GM19351 (cell line): ENCODE data around the gene CAPN12.

Experiments
- ATAC-seq: cut with Tn5 transposase; IDR thresholded peaks from one replicate; pipeline ENCODE4 v1.9.1; 2021; ENCODE audit warnings: mild to moderate bottlenecking, moderate library complexity; ENCODE audit not compliant: unreplicated experiment

CAPN12 gene

DNA sequence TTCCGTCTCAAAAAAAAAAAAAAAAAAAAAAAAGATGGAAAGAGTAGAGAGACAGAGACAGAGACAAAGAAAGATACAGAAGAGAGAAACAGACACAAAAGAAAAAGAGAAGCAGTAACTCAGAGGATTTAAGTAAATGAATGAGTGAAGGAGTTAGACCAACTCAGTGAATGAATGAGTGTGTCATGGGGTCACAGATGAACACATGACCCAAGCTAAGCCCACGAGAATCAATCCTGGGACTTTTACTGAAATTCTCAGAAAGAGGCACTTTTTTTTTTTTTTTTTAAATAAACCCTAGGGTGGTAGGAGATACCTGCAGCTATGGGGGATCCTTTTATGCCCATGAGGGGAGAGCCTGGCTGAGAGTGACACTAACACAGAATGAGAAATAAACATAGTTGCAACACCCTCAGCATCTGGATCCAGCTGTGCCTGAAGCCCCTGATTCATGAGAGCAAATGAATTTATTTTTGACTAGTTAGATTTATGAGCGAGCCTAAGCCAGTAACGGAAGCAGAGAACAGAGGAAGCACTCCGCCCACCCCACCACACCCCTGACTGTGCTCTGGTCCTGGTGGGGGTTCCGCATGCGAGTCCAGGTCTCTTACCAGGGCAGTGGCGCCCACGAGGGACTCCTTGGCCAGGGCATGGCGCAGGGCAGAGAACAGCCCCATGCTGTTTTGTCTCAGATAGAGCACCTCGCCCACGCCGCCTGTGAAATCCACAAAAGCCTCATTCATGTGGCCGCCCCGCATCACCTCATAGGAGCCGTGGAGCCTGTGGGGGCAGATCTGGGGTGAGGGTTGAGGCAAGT lies 4.6 kb downstream of the CAPN12 start:
- no peak for ATAC-seq

DNA sequence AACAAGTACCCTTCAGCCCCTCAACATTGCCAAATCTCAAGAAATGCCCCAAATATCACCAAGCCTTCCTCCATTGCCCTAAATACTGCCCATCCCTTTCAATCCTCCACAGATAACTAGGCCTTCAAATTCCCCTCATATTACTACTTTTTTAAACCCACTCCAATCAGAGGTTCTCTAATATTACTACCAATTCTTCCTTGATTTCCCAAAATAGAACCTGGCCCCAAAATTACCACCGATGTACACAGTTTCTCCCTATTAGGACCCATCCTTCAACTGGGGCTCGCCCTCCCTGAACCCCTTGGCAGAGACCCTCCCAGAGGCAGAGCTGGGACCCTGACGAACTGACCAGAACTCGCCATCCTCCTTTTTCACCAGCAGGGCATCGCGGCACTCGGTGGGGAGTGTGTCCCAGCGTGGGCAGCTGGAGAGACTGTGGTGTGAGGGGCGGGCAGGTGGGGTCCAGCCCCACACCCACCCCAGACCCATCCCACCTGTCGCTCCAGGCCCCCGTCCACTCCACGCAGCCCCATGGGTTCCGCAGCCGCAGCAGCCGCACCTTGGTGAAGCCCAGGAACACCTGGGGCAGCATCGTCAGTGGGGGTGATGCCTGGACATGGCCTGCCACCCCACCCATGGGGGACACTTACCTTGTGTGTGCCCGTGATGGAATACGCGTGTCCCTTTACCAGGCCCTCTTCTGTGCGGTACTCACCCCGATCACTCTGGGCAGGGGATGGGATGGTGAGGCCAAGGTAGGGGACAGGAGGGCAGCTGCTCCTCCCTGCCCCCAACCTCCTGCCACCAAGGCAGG lies 6.1 kb downstream of the CAPN12 start:
- no peak for ATAC-seq

DNA sequence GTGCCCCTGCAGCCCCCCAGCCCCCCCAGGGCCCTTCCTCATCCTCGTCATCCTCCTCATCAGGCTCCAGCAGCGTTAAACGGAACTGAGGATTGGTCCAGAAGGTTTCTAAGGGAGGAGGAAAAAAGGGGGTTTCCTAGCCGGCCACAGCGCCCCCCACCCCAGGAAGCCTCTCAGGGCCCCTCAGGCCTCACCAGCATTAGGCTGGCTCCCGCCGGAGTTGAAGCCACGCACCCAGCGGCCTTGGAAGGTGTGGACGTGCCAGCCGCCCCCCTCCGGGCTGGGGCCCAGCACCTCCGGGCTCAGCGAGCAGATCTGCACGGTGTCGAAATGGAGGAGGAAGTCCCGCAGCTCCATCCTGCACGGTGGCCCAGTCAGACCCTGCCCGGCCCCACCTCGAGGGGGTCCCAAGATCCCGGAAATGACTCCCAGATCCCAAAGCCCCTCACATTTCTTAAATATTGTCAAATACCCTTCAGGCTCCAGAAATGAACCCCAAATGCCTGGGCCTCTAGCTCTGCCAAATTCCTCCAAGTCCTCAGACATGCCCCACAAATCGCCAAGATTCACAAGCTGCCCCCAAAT lies 6.9 kb downstream of the CAPN12 start:
- no peak for ATAC-seq

DNA sequence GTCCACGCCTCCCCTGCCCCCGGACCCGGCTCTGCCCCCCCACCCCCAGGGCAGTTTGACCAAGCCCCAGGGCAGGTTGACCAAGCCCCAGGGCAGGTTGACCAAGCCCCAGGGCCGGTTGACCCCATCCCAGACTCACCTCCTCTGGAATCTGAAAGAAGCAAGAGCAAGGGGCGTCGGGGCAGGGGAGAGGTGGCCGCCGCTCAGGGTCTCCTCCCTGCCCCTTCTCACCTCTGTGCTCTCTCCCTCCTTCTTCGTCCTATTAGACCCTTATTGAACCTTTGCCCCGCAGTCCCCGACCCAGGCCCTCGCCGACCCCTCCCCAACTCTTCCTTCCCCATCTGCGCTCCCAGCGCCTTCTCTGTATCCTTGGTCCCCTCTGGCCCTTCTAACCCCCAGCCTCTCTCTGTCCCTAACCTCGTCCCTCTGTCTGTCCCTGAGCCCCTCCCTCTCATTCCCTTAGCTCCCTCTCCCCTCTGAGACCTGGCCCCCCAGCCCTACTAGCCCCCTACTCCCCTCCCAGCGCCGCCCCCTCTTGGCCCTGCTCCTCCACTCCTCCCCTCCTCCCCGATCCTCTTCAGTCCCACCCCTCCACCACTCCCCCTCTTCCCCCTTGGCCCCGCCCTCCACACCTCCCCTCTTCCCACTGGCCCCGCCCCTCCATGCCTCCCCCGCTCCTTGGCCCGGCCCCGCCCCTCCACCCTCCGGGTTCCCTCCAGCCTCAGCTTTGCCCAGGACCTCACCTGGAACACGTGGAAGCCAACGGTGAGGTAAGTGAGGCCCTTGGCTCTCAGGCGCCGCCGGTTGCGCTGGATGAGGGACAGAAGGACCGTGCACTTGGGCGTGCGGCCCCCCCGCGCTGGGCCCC lies 7.6 kb downstream of the CAPN12 start:
- ATAC-seq, result no peak

DNA sequence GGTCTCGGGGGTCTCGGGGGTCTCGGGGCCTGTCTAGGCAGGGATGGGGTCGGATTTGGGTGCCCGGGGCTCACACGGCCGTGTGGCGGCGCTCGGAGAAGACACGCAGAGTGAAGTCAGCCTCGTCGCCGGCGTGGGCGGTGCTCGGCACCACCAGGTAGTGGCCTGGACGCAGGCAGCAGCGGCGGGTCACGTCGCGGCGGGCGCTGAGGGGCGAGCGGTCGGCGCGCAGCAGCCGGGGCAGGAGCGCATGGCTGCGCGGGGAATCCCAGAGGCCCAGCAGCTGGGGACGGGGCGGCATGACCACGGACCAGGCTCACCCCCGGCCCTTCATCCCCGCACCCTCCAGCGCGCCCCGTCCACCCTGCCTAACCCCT lies 8.2 kb downstream of the CAPN12 start:
- no peak for ATAC-seq

DNA sequence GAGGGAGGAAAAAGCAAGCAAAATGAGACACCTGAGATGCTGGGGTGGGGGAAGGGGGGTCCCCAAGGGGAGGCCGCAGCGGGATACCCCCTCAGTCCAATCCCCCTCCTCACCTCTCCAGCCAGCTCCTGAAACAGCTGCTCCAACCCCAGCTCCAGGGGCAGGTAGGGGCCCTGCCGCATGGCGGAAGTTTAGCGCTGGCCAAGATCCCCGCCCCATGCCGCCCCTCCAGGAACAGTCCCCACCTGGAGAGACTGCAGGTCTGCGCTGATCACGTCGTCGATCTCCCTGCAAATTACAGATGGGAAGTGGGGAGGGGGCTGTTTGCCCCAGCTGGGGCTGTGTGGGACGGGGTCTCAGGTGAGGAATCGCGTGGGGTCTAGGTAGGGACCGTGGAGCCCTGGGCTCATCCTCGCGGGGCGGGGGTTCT lies 9.0 kb downstream of the CAPN12 start:
- no peak for ATAC-seq

DNA sequence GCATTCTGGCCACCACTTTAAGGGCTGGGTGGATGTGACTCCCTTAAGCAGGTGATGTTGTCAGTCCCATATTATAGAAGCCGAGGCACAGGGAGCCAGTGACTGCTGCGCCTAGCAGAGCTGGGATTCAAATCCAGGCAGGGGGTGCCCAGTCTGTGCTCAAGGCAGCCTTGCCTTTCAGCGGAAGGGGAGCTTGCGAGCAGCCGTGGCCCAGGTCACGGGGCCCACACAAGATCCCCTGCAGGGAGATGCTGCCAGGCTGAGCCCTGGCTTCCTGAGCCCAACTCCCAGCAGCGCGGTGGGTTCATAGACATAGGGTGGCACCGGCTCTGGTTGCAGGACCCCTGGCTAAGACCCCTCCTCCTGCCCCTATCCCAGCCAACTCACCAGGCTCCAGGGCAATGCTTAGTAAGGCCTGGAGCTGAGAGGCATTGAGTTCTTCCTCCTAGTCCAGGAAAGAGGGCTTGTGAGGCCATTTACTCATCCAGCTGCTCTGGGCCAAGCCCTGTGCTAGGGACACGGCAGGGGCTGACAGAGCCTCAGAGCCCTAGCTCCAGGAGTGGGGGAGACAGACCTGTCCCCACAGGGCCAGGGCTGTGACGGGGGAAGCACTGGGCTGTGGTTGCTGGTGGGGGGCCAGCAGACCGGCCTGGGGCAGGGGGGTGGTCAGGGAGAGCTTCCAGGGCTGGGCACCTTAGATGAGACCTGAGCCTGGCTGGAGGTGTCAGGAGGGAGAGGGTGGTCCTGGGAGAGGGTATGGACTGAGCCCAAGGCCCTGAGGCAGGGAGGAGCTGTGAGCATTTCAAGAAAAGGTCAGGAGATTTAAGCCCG lies 9.6 kb downstream of the CAPN12 start:
- ATAC-seq, result no peak

DNA sequence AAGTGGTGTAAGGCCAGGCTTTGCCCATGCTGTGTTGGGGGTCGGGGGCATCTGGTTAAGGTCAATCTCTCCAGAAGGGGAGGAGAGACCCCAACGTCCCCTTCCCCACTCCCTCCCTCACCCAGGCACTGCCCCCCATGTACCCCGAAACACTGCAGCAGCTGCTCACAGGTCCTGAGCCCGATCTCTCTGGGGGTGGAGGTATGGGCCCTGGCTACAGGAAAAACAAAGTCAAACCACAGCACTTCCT lies 10.2 kb downstream of the CAPN12 start:
- no peak for ATAC-seq

DNA sequence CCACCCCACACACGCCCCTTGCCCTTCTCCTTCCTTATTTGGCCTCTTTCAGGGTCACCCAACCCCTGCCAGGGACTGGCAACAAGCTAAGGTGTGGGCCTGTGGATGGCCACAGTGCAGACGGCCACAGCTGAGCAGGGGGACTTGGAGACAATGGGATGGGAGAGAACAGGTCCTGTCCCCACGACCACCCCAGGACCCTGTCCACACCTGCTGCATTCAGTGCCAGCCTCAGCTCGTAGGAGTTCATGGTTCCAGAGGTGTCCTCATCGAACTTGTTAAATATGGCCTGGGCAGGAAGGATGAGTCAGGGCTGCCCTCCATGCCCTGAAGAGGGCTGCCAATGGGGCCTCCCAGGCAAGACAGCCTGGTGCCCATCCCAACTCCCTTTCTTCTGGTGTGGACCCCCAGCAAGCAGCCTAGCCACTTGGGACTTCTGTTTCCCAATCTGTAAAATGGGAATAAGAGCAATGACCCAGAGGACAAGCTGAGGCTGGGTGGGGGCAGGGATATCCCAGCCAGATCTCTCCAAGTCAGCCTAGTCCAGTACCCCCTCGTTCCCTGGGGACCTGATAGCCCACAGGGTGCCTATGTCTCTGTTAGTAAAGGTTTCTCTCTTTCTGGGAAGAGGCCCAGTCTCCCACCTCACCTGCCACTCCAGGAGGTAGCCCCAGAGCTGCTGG lies 10.6 kb downstream of the CAPN12 start:
- ATAC-seq, result no peak

DNA sequence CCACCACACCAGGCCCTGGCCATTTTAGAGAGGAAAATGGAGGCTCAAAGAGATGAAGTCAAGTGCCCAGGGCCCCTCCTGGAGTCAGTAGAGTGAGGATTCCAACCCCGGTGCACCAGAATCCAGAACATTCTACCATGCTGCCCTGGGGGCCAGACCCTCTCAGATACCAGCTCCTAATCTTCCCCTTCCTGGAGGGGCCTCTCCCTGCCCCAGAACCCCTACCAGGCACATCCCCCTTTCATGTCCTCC lies 11.1 kb downstream of the CAPN12 start:
- ATAC-seq, result no peak

DNA sequence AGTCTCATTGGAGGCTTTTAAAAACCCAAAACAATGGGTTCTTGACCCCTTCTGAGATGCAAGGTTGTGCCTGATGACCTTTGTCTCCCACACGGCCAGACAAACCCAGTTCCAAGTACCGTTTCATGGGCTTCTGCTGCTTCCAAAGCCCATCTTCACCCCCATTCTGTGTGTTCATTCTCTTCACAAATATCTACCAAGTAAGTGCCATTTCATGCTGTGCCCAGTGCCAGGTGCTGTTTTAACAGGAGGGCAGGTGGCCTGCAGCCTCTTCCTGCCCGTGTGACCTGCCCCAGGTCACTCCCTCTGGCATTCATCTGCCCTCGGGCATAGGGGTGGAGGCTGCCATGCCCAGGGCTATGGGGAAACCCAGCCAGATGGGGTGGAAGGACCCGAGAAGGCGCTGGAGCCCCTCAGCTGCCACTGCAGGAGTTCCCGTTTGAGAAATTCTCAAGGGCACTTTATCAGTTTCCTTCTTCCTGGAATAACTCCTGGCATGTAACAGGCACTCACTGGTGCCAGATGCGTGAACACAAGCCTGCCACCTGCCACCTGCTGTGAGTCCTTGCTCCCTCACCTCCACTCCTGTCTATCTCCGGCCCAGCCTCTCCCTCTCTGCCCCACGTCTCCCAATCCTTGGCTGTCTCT lies 12.5 kb downstream of the CAPN12 start:
- ATAC-seq, result no peak

DNA sequence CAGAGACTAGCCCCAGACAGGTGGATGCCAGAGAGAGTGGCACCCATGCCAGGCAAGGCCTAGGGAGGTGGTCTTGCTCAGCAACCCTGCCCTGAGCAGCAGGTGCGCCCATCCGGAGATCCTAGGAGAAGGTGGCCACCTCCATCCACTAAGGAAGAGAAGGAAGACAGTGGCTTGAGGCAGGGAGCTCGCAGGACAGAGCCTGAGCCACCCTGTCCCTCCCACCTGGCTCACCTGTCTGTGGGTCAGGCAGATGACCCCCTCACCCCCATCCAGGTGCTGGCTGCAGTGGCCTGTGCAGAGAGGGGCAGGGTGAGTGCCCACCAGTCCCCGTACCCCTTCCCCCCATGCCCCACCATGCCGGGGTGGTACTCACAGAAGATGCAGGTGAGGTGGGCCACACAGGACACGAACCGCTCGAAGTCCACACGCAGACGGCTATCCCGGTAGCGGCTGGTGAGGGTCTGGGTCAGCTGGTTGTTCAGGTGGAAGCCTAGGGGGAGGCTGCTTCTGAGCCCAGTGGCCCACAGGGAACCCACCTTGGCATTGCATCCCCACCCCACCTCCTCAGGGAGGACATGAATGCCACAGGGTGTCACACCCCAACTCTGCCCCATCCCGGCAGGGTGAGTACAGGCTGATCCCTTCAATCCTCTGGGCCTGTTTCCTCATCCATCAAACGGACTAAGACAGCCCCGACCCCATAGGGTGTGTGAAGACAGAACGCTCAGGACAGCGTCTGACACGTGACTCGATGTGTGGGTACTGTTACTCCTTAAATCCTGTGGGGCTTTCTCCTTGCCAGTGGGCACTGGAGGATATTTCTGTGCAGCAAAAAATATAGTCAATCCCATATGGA lies 13.3 kb downstream of the CAPN12 start:
- no peak for ATAC-seq

DNA sequence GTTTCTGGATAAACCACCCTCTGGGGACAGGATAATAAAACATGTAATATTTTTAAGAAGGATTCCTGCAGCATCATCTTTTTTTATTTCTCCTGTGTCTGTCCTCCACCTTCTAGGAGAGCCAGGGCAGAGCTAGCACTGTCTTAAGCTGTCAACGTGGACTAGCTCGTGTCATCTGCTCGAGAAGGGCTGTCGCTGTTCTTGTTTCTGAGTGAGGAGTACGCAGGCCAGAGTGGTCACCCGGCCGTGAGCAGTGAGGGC lies 13.9 kb downstream of the CAPN12 start:
- no peak for ATAC-seq

DNA sequence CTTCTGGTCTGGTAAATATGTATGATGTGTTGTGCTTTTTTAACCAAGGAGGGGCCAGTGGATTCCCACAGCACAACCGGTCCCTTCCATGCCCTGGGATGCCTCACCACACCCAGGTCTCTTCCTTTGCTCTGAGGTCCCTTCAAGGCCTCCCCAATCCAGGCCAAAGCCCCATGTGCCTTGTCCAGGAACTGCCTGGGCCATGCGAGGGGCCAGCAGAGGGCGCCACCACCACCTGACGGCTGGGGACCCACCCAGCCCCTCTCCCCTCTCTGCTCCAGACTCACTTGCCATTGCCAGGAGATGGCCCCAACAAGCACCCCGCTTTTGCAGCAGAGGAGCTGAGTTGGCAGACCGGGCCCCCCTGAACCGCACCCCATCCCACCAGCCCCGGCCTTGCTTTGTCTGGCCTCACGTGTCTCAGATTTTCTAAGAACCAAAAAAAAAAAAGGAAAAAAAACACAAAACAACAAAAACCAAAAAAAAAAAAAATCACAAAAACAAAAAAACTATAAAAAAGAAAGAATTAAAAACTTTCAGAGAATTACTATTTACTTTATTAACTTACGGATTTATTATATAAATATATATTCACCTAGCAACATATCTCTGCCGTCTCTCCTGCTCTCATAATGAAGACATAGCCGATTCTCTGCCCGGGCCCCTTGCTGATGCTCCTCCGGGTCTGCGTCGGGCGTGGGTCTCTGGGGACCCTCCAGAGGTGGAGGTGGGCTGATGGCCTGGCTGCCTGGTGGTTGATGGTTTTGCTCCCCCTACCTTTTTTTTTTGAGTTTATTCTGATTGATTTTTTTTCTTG lies 14.4 kb downstream of the CAPN12 start:
- ATAC-seq, result no peak

DNA sequence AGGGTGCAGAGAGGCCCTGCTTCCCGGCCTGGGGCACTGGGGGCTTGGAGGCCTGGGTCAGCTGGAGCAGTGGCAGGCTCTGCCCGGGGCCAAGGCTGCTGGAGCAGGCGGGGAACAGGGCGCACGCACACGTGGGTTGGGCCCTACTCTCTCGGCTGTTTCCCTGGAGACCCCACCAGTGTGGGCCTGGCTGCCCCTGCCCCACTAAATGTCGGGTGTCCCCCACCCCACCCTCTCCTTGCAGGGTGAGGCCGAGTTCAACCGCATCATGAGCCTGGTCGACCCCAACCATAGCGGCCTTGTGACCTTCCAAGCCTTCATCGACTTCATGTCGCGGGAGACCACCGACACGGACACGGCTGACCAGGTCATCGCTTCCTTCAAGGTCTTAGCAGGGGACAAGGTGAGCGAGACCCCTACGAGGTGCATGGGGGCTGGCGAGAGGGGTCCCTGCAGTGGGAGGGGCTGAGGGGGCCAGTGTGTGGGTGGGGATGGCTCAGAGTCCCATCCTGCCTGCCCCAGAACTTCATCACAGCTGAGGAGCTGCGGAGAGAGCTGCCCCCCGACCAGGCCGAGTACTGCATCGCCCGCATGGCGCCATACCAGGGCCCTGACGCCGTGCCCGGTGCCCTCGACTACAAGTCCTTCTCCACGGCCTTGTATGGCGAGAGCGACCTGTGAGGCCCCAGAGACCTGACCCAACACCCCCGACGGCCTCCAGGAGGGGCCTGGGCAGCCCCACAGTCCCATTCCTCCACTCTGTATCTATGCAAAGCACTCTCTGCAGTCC lies 15.3 kb downstream of the CAPN12 start:
- no peak for ATAC-seq

DNA sequence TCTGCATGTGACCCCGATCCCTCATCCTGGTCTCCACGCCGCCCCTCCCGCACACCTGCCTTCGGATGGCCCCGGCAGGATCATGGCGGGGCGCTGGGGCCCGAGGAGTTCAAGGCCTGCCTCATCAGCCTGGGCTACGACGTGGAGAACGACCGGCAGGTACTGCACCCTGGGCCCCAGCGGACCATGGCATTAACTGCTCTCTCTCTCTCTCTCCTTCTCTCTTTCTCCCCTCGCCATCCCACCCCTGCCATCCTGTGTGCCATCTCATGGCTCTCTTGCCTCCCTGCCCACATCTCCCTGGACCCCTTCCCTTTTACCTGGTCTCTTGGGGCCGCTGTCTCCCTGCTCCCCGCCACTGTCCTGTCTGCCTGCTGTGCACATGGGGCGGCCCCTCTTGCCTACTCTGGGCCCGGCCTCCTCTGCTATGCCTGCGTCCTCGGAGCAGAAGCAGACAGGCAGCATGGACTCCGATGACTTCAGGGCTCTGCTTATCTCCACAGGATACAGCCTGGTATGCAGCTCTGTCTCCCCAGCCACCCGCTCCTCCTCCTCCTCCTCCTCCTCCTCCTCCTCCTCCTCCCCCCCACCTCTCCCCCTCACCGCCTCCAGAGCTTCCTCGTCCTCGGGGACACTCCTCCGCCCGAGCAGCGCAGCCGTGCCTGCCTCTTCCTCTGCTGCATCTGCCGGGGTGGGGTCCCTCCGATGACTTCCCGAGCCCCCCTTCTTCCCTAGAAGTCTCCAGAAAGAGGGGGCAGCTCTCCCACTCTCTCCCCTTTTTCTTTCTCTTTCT lies 16.2 kb downstream of the CAPN12 start:
- ATAC-seq, result no peak
